NB4 (cell line): ENCODE measurements around the gene GID8.

Experiments
- DNase-seq: peaks from one replicate; pipeline ENCODE4 v3.0.0; 2010; ENCODE audit warnings: low read depth
- H3K4me3 ChIP-seq: one replicate; pipeline ENCODE4 v1.5.1; 2011; ENCODE audit warnings: mild to moderate bottlenecking, low read depth, low read length, moderate library complexity
- MYC ChIP-seq: IDR thresholded peaks from 2 replicates; pipeline ENCODE4 v1.6.1; 2011; ENCODE audit warnings: low read depth, low read length
- POLR2A ChIP-seq: IDR thresholded peaks from 2 replicates; pipeline ENCODE4 v1.6.1; 2011; ENCODE audit warnings: mild to moderate bottlenecking; ENCODE audit not compliant: insufficient read length; ENCODE audit errors: extremely low read depth
- TF ChIP-seq, protein P1 (sequence below): IDR thresholded peaks from one replicate; pipeline ENCODE4 v1.5.1; 2012; ENCODE audit warnings: low read depth, low read length
- TF ChIP-seq, protein P2 (sequence below): IDR thresholded peaks from 2 replicates; pipeline ENCODE4 v1.6.1; 2011; ENCODE audit warnings: low read depth, low read length

Gene GID8

DNA sequence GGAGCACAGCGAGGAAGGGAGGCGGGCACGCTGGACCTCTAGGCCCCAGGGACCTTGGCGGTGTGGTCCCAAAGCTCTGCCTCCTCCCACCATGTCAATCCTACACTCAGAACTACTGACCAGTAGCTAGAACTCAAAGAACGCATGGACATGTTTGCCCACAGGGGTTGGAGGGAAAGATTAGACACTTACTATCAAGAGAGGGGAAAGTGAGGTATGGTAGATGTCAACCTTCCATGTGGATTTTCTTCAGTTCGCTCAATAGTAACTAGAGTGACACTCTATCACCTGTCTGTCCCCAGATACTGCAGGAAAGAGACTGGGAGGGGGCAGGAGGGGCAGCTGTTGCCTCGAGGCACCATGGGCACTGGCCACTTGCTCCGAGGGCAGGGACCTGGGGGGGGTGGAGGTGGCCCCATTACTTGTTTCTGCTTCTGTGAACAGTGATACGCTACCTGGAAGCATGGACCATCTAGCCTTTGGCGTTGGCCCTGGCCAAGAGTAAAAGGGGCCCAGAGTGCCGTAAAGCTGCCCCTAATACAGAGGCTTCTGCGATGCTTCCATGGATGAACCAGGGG is 10.7 kb upstream of the GID8 start:
- H3K4me3 ChIP-seq, result peak overlapping the region; percentile 79
- TF ChIP-seq, protein P1, sequence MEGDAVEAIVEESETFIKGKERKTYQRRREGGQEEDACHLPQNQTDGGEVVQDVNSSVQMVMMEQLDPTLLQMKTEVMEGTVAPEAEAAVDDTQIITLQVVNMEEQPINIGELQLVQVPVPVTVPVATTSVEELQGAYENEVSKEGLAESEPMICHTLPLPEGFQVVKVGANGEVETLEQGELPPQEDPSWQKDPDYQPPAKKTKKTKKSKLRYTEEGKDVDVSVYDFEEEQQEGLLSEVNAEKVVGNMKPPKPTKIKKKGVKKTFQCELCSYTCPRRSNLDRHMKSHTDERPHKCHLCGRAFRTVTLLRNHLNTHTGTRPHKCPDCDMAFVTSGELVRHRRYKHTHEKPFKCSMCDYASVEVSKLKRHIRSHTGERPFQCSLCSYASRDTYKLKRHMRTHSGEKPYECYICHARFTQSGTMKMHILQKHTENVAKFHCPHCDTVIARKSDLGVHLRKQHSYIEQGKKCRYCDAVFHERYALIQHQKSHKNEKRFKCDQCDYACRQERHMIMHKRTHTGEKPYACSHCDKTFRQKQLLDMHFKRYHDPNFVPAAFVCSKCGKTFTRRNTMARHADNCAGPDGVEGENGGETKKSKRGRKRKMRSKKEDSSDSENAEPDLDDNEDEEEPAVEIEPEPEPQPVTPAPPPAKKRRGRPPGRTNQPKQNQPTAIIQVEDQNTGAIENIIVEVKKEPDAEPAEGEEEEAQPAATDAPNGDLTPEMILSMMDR, result no peak
- no peak for TF ChIP-seq POLR2A
- no peak for TF ChIP-seq MYC
- TF ChIP-seq, protein P2, sequence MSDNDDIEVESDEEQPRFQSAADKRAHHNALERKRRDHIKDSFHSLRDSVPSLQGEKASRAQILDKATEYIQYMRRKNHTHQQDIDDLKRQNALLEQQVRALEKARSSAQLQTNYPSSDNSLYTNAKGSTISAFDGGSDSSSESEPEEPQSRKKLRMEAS, result no peak
- no peak for DNase-seq

DNA sequence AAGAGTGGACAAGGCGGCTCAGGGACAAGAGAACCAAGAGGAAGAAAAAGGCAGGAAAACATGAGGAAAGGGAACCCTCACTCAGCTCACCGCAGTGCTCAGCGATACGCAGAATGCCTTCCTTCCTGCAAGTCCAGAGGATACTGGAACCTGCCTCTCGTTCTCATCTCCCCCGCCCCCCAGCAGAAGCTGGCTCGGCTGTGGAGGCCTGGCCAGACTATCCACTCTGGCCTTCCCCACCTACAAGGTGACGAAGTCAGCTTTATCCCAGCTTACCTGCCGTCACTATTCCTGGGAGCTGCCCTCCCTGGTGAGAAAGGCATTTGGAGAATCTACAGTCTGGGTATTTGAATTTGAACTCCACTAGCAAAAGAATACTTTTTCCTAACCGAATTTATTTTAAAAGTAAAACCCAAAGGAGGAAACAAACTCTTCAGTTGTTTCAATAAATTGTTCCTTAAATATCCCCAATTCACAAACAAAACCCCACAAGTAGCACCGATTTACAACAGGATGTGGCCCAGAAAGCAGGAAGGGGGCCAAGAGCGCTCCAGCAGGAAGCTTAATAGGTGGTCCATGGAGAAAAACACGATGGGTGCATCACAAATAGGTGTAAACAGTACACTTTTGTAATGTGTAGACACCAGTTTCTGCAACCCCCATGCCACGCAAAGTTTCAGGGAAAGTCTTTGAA is 9.6 kb upstream of the GID8 start:
- H3K4me3 ChIP-seq, result no peak overlapping the region
- no peak for DNase-seq
- no peak for TF ChIP-seq POLR2A
- TF ChIP-seq MYC, result no peak
- TF ChIP-seq, protein P1, result no peak
- TF ChIP-seq, protein P2, result no peak

DNA sequence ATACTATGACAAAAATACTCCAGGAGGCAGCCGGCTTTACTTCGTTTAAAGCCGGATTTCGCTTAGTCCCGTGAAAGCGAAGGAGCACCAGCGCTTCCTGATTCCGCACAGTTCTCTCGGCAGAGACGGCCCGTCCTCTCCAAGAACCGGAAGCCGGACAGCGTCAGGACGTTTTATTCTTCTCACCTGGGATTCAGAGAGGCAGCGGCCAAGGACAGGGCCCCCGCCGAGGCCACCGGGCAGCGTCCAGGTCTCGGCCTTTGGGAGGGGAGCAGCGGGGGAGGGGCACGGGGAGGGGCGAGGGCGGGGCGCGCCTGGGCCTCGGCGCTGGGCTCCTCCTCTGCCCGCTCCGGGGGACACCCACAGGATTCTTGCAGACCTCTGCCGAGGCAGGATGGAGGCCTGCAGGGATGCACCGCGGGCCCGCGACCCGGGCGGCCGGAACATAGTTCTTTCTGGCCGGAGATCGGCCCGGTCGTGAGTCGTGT is 8.9 kb upstream of the GID8 start:
- no peak for DNase-seq
- TF ChIP-seq MYC (no peak), POLR2A (no peak)
- TF ChIP-seq, protein P1, result no peak
- TF ChIP-seq, protein P2, result no peak
- H3K4me3 ChIP-seq, result no peak overlapping the region

DNA sequence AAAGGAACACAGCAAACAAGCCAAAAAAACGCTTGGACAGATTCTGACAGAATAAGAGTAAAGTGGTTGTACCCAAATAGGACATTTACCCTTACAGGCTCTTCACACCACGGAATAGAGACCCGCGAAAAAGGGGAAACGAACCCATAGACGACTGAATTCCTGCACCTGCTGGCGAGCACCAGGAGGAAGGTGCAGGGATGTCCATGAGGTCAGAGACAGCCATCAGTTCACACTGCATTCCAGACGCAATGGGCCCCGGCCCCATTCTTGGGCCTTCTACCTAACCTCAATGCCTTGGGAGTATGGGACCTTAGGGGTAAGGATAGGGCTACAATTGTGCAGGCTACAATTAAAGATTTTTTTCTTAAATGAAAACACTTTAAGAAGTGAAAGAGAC is 6.5 kb upstream of the GID8 start:
- H3K4me3 ChIP-seq, result no peak overlapping the region
- TF ChIP-seq, protein P1, result no peak
- TF ChIP-seq MYC (no peak), POLR2A (no peak)
- TF ChIP-seq, protein P2, result no peak
- DNase-seq, result no peak

DNA sequence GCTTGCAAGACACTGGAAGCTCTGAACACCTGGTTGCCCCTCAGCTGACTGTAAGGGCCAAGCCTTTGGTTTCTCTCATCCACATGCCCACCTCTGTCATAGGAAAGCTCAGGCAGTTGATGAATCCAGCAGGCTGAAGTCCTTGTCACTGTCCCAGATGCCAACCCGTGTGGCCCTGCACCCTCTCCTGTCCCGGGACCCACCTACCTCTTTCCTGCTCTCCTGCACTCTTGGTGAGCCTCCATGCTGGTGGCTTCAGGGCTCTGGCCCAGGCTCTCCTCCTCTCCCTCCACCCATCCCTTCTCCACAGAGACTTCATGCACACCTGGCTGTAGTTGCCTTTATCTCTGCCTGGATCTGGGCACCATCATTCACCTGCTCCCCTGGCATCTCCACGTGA is 4.0 kb upstream of the GID8 start:
- no peak for DNase-seq
- TF ChIP-seq MYC (no peak), POLR2A (no peak)
- TF ChIP-seq, protein P1, result no peak
- TF ChIP-seq, protein P2, result no peak
- H3K4me3 ChIP-seq, result no peak overlapping the region
